NK-92 (cell line): ENCODE measurements around the gene VEPH1.

Source experiments
- DNase-seq: peaks from one replicate; lab custom pipeline; 2025; ENCODE audit not compliant: unreplicated experiment; lab: John Stamatoyannopoulos, UW

Gene VEPH1

DNA sequence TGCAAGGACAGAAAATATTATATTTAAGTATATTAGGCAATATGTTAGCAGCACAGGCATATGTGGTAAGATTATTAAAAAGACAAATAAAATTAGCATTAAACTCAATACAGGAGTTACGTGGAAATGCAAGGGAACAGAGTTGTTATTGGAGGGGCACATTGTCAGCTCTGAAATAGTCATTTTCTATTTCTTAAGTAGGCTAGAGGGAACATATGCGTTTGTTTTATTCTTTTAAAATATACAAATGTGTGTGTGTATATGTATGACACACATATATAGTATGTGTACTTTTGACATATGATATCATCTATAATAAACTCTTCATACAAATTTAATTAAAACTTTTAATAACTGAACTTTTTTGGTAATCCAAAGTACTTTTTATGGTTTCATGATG lies 22.8 kb upstream of the VEPH1 start:
- no peak for DNase-seq

DNA sequence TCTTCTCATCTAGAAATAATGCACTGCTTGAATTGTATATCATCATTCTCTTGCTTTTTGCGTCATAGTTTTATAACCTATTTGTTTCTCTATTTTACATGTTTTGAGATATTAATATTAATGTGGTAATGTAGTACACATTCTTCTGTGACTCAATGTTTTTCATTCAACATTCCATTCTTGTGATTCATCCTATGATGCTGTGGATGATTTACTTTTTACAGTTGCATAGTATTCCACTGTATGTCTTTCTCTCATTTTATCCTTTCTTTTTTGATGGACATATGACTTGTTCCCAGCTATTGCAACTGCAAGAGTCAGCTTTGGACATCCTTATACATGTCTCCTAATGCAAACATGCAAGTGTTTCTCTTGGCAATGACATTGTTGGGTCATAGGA lies 20.6 kb upstream of the VEPH1 start:
- DNase-seq: no peak

DNA sequence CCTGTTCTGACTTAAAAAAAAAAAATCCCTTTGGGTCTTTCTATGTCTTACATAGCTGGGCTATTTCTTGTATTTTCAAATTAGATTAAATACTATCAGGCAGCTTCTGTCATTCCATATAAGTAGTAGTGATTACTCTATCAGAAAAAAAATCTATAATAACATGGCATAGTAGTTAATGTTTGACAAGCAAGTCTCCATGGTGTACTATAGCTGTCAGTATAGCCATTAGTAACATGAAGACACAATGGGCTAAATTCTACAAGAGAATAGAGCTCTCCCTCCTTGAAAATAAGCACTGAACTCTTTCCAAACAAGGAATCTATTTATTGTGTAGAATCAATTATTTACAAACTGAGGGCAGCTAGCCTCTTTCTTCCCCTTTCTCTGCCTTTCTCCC lies 19.4 kb upstream of the VEPH1 start:
- DNase-seq: no peak

DNA sequence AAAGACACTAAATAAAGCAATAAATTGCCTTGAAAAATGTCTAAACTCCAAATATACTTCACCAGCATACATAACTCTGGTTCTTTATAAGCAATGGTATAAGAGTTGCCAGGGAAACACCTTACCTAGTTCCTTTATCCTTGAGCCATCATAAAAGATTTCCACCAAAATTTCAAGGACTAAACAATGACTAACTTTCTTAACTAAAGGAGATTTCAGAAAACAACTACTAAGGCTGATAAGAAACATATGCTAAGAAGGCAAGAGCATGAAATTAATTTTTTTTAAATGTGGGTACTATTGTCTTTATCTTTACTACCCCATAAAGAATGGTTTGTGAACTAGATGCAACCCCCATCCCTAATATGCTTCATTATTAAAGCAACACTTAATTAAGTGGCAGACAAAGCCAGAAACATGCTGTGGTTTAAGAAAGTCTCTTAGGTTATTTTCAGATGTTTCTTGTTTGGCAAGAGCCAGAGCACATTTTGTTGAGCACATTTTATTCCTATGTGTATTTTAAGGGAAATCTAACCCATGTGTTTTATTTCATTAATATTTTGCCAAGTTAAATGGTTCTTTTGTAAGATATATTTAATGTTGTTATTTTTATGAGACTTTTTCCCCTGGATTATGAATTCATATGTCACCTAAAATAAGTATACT lies 17.4 kb upstream of the VEPH1 start:
- DNase-seq: no peak

DNA sequence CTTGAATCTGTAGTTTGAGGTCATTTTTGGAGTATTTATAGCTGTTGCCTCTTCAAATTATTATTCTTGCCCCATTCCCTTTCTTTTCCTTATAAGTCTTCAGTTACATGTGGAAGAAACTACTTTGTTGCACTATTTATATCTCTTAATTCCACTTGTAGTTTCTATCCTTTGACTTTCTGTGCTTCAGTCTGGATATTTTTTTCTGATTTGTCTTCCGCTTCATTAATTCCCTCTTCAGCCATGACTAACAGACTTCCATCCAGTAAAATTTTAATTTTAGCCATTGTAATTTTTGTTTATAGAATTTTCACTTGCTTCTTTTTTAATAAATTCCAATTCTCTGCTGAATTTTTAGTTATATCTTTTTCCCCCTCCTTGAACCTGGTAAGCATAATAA lies 15.7 kb upstream of the VEPH1 start:
- no peak for DNase-seq

DNA sequence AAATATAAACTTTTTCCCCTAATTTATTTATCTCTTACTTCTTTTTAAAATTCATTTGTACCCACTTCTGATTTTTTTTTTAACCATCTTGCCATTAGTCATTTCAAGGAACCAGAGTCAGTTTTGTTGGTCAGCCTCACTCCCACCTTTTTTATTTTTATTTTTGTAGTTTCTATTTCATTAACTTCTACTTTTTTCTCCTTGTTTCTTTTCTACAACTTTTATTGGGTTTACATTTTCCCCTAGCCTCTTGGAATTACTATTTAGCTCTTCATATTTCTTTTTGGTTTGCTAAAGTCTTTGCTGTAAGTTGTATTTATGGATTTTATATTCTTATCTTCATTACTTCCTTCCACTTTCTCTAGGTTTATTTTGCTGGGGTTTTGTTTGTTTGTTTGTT lies 13.7 kb upstream of the VEPH1 start:
- no peak for DNase-seq

DNA sequence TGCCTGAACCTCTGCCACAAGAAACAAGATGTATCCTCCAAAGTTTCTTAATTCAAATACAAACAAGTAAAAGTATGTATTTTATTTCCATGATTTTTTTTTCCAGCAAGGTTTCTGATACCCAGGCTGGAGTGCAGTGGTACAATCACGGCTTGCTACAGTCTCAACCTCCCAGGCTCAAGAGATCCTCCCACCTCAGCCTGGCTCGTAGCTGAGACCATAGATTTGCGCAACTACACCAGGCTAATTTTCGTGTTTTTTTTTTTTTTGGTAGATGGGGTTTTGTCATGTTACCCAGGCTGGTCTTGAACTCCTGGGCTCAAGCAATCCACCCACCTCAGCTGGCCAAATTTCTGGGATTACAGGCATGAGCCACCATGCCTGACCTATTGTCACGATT lies 12.2 kb upstream of the VEPH1 start:
- no peak for DNase-seq

DNA sequence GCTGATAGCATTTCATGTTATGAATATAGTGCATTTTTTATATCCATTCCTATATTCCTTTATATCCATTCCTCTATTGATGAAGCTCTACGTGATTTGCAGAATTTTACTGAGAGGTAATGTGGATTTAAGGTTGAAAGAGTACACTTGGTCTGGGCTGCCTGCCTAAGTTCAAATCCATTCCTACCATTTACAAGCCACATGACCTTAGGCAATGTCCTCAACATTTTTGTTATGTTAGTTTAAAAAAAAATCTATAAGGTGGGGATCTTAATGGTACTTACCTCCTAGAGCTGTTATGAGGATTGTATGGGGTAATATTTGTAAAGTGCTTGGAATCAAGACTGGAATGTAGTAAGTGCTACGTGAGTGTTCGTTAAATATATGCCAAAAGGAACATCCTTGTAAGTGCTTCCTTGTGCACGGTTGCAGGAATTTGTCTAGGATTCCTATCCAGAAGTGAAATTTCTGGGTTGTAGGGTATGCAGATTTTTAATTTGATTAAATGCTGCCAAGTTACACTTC lies 11.2 kb upstream of the VEPH1 start:
- DNase-seq: no peak

DNA sequence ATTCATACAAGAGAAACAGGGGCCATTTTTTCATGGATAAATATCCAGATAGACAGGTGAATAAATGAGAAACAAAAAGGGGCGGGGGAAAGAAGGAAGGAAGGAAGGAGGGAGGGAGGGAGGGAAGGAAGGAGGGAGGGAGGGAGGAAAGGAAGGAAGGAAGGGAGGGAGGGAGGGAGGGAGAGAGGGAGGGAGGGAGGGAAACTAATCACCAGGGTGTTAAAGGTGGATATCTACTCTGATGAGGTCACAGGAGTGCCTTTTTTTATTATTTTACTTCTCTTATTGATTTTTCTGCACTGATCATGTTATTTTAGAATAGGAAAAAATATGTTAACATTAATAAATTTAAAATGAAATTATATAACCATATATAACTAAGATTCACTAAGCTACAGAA lies 10.4 kb upstream of the VEPH1 start:
- DNase-seq: no peak

DNA sequence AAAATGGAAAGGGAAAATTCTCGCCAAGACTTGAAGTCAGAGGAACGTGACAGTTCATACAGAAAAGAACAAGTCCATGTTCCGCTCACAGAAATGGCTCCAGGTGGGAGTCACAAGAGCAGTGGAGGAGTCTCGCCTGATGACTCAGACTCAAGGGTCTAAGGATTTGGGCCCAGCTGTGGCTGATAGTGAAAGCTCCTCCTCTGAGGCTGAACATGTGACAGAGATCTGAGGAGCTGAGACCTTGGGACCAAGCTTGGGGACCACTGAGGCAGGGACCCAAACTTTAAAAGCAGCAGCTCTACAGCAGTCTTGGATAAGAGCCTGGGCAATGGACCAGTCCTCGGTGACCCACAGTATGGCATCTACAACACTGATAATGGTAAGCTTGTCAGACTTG lies 9.3 kb upstream of the VEPH1 start:
- DNase-seq: no peak

DNA sequence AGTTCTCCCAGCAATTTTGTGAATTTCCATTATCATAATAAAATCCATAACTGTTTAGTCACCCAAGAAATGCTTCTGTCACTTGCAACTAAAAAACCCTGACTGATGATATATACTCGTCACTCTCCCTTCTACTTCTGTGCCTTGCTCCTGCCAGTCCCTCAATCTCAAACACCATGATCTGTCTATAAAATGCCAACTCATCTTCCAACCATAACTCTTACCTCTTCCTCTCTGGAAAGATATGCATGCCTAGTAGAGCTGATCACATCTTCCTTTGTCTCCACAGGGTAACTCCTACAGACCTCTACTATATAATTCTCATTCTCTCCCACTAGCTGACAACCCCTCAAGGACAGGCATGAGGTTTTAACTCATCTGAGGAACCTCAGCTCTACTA lies 5.2 kb upstream of the VEPH1 start:
- DNase-seq: no peak

DNA sequence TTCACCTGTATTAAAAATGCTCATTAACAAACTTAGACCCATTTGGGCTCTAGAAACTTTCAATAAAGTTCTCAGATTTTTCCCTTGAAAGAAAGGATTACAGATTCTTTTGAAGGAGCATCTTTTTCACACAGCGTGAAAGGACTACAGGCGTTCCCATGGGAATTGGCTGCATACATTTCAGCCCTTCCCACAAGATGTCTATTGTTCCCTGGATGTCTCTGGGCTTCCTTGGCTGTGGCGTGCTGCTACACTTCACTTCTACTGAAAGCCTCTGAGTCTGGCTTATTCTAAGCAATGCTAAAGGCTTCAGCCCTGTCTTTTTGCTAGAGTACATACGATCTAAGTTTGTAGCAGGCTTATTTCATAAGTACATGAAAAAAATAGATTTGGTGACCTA lies 1.4 kb downstream of the VEPH1 start:
- DNase-seq: no peak

DNA sequence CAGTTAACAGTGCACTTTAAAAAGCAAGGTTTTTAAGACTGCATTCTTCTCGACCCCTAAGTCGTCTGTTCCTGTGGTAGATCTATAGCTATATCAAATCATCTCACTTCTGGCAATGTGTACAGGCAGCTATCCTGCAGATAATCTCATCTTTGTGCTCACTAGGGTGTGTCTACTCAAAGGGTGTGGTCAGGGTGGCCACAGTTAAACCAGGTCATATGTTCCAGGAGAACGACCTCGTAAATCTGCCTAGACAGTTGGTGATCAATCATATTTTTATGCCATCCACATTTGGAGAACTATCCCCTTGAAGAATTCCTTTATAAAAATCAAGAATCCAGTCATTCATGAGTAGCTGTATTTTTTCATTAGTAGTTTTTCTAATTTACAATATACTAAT lies 3.0 kb downstream of the VEPH1 start:
- no peak for DNase-seq

DNA sequence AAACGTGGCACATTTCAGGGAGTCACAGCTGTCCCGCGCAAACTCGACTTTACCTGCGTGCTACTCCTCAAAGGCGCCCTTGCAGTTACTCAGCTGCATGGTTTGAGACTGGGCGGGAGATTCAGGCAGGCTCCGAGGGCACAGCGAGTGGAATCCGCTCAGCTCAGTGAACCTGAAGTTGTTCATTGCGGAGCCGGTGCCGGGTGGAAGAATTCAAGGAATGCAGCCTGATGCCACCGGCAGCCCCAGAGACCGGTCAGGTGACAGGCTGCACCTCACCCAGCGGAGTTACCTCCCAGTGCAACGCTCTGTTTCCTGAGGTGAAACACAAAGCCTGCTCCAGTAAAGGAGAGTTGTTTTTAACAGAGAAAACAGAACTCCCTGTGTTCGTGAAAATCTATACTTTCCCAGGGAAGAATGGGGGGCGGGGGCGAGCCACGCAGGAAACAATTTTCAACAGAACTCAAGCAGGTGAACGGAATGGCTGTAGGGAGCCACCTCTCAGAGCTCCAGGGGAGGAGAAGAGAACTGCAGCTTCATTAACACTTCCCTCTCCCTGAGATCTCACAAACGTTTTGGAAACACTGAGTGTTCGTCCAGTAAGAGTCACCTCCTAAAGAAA lies 3.8 kb downstream of the VEPH1 start:
- DNase-seq: no peak

DNA sequence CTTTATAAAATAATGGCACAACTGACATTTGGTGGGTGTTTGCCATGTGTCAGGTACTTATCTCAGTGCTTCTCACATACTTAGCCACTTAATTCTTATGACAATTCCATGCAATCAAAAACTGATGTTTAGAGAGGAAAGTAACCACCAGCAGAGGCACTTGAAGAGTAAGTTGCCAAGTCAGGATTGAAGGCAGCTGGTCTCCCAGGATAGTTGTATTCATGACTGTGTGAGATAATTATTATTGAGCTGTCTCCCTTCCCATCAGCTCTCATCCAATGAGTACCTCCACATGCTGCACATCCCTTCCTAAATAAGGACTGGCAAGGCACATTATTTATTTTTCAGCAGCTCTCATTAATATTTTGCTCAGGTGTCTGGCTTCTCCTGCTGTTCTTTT lies 4.8 kb downstream of the VEPH1 start:
- DNase-seq: no peak

DNA sequence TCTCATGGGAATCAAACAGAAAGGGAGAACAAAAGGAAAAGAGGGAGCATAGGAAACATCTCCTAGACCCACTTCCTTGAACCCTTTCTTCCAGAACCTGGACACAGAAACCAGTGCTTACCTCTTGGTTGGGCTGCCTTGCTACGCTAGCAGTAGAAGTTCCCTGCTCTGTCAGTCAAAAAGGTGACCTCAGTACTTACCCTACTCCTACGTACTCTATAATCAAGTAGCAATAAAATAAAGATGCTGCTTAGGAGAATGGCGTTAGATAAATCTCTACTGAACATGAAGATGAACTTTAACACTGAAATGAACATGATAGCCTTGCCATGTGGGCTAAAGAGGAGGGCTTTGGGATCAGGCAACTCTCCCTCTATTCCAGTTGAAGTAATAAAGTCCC lies 7.4 kb downstream of the VEPH1 start:
- DNase-seq: no peak

DNA sequence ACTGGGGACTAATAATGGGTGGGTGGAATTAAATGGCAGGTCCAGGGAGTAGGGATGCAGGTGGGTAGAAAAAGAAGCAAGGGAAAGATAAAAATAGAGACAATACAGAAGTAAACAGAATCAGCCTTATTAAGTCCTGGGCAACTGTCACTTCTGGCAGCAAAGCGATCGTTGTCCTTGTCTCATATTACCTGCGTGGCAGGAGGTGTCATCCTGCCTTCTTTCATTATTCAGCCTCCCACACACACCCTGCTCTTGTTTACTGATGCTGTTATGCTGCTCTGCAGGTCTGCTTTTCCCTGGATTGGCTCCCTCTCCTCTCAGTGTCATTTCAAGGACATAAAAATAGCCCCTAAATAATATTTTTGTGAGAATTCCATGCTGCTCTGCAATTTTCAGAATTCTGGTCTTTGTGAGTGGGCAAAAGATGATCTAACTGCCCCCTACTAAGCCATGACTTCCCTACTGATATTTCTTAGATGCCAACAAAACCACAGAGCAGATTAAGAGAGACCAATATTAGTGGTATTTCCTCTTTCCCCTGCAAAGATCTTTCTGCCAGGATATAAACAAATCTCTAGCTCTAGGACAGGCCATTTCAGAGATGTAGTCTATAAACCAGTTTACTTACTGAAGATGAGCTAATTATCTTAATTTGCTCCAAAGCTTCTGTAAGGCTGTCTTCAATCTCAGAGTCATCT lies 8.5 kb downstream of the VEPH1 start:
- DNase-seq: no peak

DNA sequence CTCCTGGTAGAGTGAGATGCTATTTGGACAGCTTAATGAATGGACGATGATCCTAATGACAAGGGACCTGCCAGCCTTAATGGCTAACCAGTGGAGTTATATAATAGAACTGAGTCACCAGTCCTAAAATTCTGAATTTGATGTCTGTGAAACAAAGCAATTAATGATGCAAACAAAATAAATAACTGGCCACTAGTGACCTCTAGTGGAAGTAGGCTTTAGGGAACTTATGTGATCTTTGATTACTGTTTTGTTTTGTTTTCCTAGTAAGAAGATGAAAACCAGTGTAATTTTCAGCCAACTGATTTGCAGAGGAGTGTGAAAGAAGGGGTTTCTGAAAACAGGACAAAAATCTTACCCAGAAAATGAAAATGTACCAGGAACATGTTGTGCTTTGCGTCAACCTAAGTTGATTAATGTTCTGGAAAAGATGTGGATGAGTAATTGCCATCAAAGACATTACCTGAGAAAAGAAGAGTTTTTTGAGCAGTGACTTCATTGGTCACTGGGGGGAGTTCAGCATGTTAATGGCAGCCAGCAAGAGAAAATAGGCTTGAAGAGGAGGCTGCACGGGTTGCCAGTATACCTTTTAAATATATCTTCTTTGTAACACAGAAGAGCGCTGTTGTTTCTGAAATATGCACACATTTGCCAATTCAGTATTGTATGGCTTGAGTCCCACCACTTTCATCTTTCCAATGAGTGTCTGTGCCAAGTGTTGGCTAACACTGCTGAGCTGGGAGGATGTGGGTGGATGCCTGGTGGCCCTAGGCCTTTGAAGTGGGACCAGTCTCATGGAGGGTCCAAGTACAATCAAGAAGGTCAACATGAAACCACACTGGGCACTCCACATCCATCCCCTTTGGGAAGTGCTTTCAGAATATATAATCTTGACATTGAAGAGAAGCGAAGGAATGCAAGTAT lies 9.3 kb downstream of the VEPH1 start:
- no peak for DNase-seq

DNA sequence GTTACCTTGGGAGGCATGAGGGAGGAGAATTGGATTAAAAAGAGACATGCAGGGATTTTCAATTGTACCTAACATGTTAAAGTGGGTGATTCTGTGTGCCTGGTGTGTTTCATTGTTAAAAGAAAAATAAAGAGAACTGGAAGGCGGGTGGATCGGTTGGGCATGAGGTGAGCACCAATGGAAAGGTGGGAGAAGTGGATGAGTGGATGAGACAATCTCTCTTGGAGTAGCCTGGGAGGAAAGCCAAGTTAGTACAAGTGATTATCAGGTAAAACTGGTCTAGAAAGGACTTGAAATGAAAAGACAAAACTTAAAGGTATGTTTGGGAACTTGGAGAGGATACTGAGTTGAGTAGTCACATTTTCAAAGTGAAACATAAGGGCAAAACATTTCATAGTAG lies 12.1 kb downstream of the VEPH1 start:
- DNase-seq: no peak

DNA sequence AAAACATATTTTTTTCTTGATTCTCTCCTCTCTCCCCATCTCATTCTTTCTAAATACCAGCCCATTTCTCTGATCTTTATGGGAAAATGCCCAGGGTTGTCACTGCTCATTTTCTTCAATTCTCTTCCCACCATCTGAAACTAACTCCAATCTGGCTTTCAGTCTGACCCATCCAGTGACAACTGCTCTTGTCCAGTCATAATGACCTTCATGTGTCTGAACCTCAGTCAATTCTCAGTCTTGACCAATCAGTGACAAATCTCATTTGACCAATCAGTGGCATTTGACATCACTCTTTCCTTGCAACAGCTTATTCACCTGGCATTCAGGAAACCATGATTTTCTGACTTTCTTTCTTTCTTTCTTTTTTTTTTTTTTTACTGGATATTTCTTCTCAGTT lies 15.1 kb downstream of the VEPH1 start:
- no peak for DNase-seq

DNA sequence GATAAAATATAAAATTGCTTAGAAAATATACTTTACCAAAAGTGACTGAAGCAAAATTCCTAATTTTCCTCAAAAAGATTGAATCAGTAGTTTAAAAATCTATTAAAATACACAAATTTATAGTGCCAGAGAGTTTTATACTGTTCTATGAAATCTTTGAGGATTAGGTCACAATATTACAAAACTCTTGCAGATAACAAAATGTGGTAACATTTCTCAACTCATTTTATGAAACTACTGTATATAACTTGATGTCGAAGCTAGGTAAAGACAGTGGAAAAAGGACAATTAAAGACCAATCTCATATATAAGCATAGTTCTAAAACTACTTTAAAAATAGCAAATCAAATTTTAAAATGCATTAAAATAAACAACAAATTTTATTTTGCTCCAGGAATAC lies 15.9 kb downstream of the VEPH1 start:
- no peak for DNase-seq
